Endothelial cell of umbilical vein (primary cell): Measurements from ENCODE around the gene NEDD4L. TPM values are rescaled to one million over a fixed set of nuclear protein-coding genes. Genes with fewer than 3 reads are reported as not detected.

Experiments
- BruUV-seq: library from RNA; stranded (reverse); fragments of 400-500 nt; replicated peaks from 2 replicates; lab custom pipeline; 2021; lab: Mats Ljungman, UMichigan
- CTCF ChIA-PET: fragments of 300-600, 350-600 bp; sonication (Branson Sonifier 250); formaldehyde crosslinking; loops from one replicate; lab custom pipeline; 2021; ENCODE audit warnings: antibody characterized with exemption, inconsistent platforms; lab: Charles Lee
- POLR2A ChIA-PET: fragments of 300-600, 350-600 bp; sonication (Branson Sonifier 250); formaldehyde crosslinking; loops from one replicate; lab custom pipeline; 2021; ENCODE audit warnings: antibody characterized with exemption, inconsistent platforms; lab: Charles Lee
- DNase-seq: peaks from one replicate; pipeline ENCODE4 v3.0.0-alpha.2; 2011; ENCODE audit warnings: low read depth, low spot score
- FAIRE-seq: peaks from 2 replicates; lab custom pipeline; 2011; peaks lifted over from hg19 to GRCh38; lab: Jason Lieb, UNC
- H2AFZ ChIP-seq: 2 replicates; pipeline ENCODE4 v1.6.0; 2012; ENCODE audit warnings: low read depth, low read length, control low read depth, inconsistent platforms
- H3K27ac ChIP-seq: 2 replicates; pipeline ENCODE4 v1.5.1; 2011; ENCODE audit warnings: low read depth, mild to moderate bottlenecking, control low read depth, low read length, moderate library complexity; ENCODE audit not compliant: insufficient read depth
- H3K27me3 ChIP-seq, 2 experiments: 2 replicates each; pipeline versions ENCODE4 v1.6.0 to v1.6.1; 2011; ENCODE audit warnings: low read length in 2 of 2, mixed read lengths in 1 of 2; ENCODE audit not compliant: control insufficient read depth in 2 of 2, insufficient read depth in 2 of 2
- H3K36me3 ChIP-seq, 2 experiments: 2 replicates in 1 of 2; 3 replicates in 1 of 2; pipeline ENCODE4 v1.5.1; 2011; ENCODE audit warnings: low read length in 2 of 2, mild to moderate bottlenecking in 1 of 2, moderate library complexity in 1 of 2; ENCODE audit not compliant: control insufficient read depth in 2 of 2, insufficient read depth in 2 of 2; ENCODE audit errors: extremely low read depth in 1 of 2
- H3K4me1 ChIP-seq: 3 replicates; pipeline ENCODE4 v1.5.1; 2011; ENCODE audit warnings: mild to moderate bottlenecking, low read length; ENCODE audit not compliant: control insufficient read depth, insufficient read depth; ENCODE audit errors: extremely low read depth
- H3K4me2 ChIP-seq: 2 replicates; pipeline ENCODE4 v1.6.1; 2011; ENCODE audit warnings: low read length, control low read depth, mixed read lengths; ENCODE audit not compliant: insufficient read depth
- H3K4me3 ChIP-seq, 3 experiments: fragments of 200-600 bp in 1 of 3; sonication (generic), shearing (Covaris generic) in 1 of 3; replicated peaks in 1 of 3; 2 replicates each; pipeline ENCODE4 v1.5.1; 2011 to 2016; ENCODE audit warnings: control low read depth in 3 of 3, low read length in 3 of 3, mild to moderate bottlenecking in 2 of 3, inconsistent platforms in 1 of 3, low read depth in 1 of 3, moderate library complexity in 1 of 3; ENCODE audit not compliant: insufficient read depth in 1 of 3
- H3K79me2 ChIP-seq: 2 replicates; pipeline ENCODE4 v1.6.0; 2012; ENCODE audit warnings: low read length, inconsistent platforms; ENCODE audit not compliant: control insufficient read depth, insufficient read depth
- H3K9ac ChIP-seq: replicated peaks from 2 replicates; pipeline ENCODE3; 2011; ENCODE audit warnings: low read length, control low read depth; ENCODE audit not compliant: insufficient read depth; ENCODE audit errors: extremely low read depth
- H3K9me1 ChIP-seq: replicated peaks from 3 replicates; pipeline ENCODE4 v1.6.0; 2011; ENCODE audit warnings: mild to moderate bottlenecking, low read length; ENCODE audit not compliant: control insufficient read depth, insufficient read depth; ENCODE audit errors: extremely low read depth
- H3K9me3 ChIP-seq: replicated peaks from 2 replicates; pipeline ENCODE4 v1.5.1; 2012; ENCODE audit warnings: low read length, inconsistent platforms; ENCODE audit not compliant: control insufficient read depth, insufficient read depth
- H4K20me1 ChIP-seq: replicated peaks from 2 replicates; pipeline ENCODE3; 2011; ENCODE audit warnings: mild to moderate bottlenecking, low read length; ENCODE audit not compliant: control insufficient read depth, insufficient read depth; ENCODE audit errors: extremely low read depth
- CTCF ChIP-seq, 2 donors: IDR thresholded peaks; 1 replicate in 1 of 2; 2 replicates in 1 of 2; pipeline ENCODE4 v1.5.1; 2011; ENCODE audit warnings: low read length in 2 of 2, mild to moderate bottlenecking in 2 of 2, moderate library complexity in 2 of 2, control low read depth in 1 of 2, inconsistent platforms in 1 of 2, low read depth in 1 of 2; ENCODE audit not compliant: insufficient read depth in 1 of 2; ENCODE audit errors: extremely low read depth in 1 of 2
- EZH2 ChIP-seq: IDR thresholded peaks from 2 replicates; pipeline ENCODE4 v1.6.1; 2012; ENCODE audit warnings: borderline replicate concordance, low read depth, mild to moderate bottlenecking, moderate library complexity, low read length, inconsistent platforms; ENCODE audit not compliant: severe bottlenecking
- FOS ChIP-seq: IDR thresholded peaks from 2 replicates; pipeline ENCODE4 v1.6.1; 2011; ENCODE audit warnings: mild to moderate bottlenecking, low read length, moderate library complexity, borderline replicate concordance; ENCODE audit not compliant: insufficient read depth
- GATA2 ChIP-seq: IDR thresholded peaks from 2 replicates; pipeline ENCODE4 v1.7.0; 2011; ENCODE audit warnings: low read depth, mild to moderate bottlenecking, moderate library complexity, mixed read lengths, low read length; ENCODE audit not compliant: insufficient read length, insufficient read depth
- JUN ChIP-seq: IDR thresholded peaks from 2 replicates; pipeline ENCODE4 v1.6.1; 2011; ENCODE audit warnings: borderline replicate concordance, low read depth; ENCODE audit not compliant: insufficient read length, insufficient read depth
- MAX ChIP-seq: IDR thresholded peaks from 2 replicates; pipeline ENCODE4 v1.6.1; 2011; ENCODE audit not compliant: insufficient read depth, insufficient read length
- MYC ChIP-seq: IDR thresholded peaks from one replicate; pipeline ENCODE4 v1.6.1; 2011; ENCODE audit warnings: mild to moderate bottlenecking, low read depth, low read length
- POLR2A ChIP-seq: IDR thresholded peaks from 2 replicates; pipeline ENCODE4 v1.6.1; 2012; ENCODE audit warnings: low read depth, mild to moderate bottlenecking, control low read depth, low read length
- POLR2AphosphoS5 ChIP-seq: IDR thresholded peaks from 2 replicates; pipeline ENCODE4 v1.6.1; 2012; ENCODE audit warnings: low read depth, mild to moderate bottlenecking, control low read depth, low read length, moderate library complexity; ENCODE audit not compliant: insufficient read depth
- dilution Hi-C: fragments of 300-500 bp; cut with MboI; formaldehyde crosslinking; loops from one replicate; pipeline ENCODE4 v1.15.0; 2019; ENCODE audit warnings: low sequenced_read_pairs; ENCODE audit not compliant: extremely low pct_ligation_motif_present
- intact Hi-C: fragments of 100-400 bp; cut with micrococcal nuclease; formaldehyde crosslinking; loops from one replicate; pipeline ENCODE4 v1.10.0; 2022
- polyA plus RNA-seq, 4 experiments: library from polyadenylated mRNA; depleted of rRNA in 3 of 4; stranded (reverse) in 3 of 4; unstranded in 1 of 4; fragments of >200 nt; gene quantifications; 2 replicates each; pipeline versions ENCODE4 v1.2.1 to v1.2.3, GENCODE V29; 2011 to 2012; ENCODE audit warnings: missing spikeins in 1 of 4
- total RNA-seq: library from RNA; stranded (reverse); gene quantifications from 2 replicates; pipeline ENCODE4 v1.2.3, GENCODE V29; 2021

Gene NEDD4L
- total and polyA plus RNA-seq, 2 donors (not counting 3 experiments of a cell fraction or from before 2014, with no cell fraction given): 20.5 to 78.9 TPM

- Histone ChIP-seq H3K4me2 (no peak overlapping the region), H4K20me1 (no peaks in the 10 kb centered on the region), H3K9ac (no peak overlapping the region), H3K4me1 (peaks cover 16% of the 10 kb centered on the region), H3K79me2 (no peaks in the 10 kb centered on the region), H3K9me3 (no peaks in the 10 kb centered on the region), H3K36me3 (no peaks in the 10 kb centered on the region), H3K27ac (no peak overlapping the region), H2AFZ (no peak overlapping the region), H3K27me3 (no peaks in the 10 kb centered on the region), H3K4me3 (no peak overlapping the region), H3K9me1 (no peaks in the 10 kb centered on the region)
- POLR2A ChIA-PET: no interaction called here
- BruUV-seq: no TSS peak
- TF ChIP-seq JUN (no peak), GATA2 (no peak), MAX (no peak), POLR2A (no peak), EZH2 (no peak), FOS (no peak), POLR2AphosphoS5 (no peak), MYC (no peak), CTCF (IDR thresholded peaks at IDR 0.05; ENCODE audit: extremely low read depth in 1 of 2, insufficient read depth in 1 of 2, low read depth in 1 of 2, low read length in 2 of 2) (no peak)
- FAIRE-seq (no peak), DNase-seq (no peak)
- dilution Hi-C loops (no loop called here), intact Hi-C loops (no loop called here)
- CTCF ChIA-PET: interaction anchor here (1.1 kb wide), 2 partner anchors 8 to 18 kb away, joined by 3 read pairs; no protein-coding TSS in a partner anchor
Measured at GRCh38 chr18:58412844-58413666, 369.0 kb downstream of the NEDD4L start.
